Measurements from ENCODE around the gene NPEPL1. TPM values are rescaled to one million over a fixed set of nuclear protein-coding genes. Genes with fewer than 3 reads are reported as not detected.
"Not testable (repeated sequence)": the region's sequence is repeated elsewhere in the genome, so short reads cannot be mapped to it uniquely, and the experiment has no call there.

The NPEPL1 gene
- total and polyA plus RNA-seq, 7 experiments from 2014 or later: 6.2 to 76.2 (median 49.5) TPM

DNA sequence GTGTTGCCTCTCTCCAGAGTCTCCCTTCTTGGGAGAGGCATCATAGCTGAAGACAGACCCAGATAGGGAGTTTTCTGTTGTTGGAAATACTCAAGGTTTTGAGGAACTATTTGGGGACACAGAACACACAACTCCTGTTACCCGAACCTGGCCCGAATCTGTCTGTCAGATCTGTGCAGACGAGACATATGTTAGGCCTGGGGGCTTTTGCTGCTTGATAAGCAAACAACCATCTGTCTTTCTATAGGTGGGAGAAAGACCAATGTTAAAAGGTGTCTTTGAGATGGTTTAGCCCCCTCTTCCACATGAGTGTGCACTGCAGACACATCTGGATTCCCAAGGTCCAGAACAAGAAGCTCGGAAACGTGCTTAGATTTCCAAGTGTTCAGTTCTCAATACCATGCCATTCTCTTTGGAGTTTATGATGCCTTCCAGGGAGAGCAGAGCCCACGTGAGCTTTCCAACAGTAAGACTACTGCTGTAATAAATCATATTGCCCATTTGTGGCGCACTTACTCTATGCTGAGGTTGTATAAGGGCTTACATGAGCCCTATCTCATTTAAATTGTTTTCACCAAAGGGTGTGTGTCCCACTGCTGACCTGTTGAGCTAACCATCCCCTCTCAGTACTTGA is 45.3 kb upstream of the NPEPL1 start:
- Mint-ChIP-seq H3K36me3 (peaks cover 0 to 8% (median 0%) of the 10 kb centered on the region in 5 donors), H3K27ac (peak overlapping the region in 2 of 9 donors; percentile 3 to 21), H3K4me1 (peaks cover 0 to 13% (median 10%) of the 10 kb centered on the region in 7 donors), H3K27me3 (peaks cover 0 to 6% (median under 1%) of the 10 kb centered on the region in 5 donors), H3K4me3 (peak overlapping the region in 2 of 10 donors; percentile 25 to 34), H3K9me3 (no peaks in the 10 kb centered on the region)
- ATAC-seq (no peak), DNase-seq (peak in 1 of 9 donors; percentile 19)
- H3K4me3 ChIP-seq (ENCODE audit: low read length): no peak overlapping the region
- intact Hi-C loops (cut with micrococcal nuclease): loop anchor here (1.0 kb wide), 2 partner anchors 191 to 192 kb away; no protein-coding TSS in a partner anchor
- POLR2A ChIA-PET: interaction anchor here (0.8 to 7.4 kb wide), 3 partner anchors 44 to 243 kb away, joined by 3 to 57 read pairs (median 3); partner anchors contain the start of genes GNAS-AS1 and NPEPL1
- H3K9me3 ChIP-seq (ENCODE audit: control insufficient read depth in 2 of 3, low read length in 3 of 3): no peaks in the 10 kb centered on the region
- H3K27me3 ChIP-seq (ENCODE audit: control insufficient read depth in 2 of 2, insufficient read depth in 2 of 2, low read length in 2 of 2): no peaks in the 10 kb centered on the region
- CTCF ChIA-PET: interaction anchor here (0.7 to 2.7 kb wide), 11 partner anchors 11 to 220 kb away, joined by 3 to 11 read pairs (median 3); partner anchors contain the start of gene GNAS
- H3K27ac ChIP-seq (ENCODE audit: low read depth, low read length): no peak overlapping the region
- peaks cover 0 to 13% (median 0%) of the 10 kb centered on the region in 3 experiments for H3K36me3 ChIP-seq (ENCODE audit: control insufficient read depth in 2 of 3, insufficient read depth in 3 of 3, low read length in 3 of 3)
- H3K4me1 ChIP-seq (ENCODE audit: control insufficient read depth in 2 of 2, insufficient read depth in 2 of 2, low read length in 2 of 2): peaks cover 0 to 4% of the 10 kb centered on the region in 2 donors

DNA sequence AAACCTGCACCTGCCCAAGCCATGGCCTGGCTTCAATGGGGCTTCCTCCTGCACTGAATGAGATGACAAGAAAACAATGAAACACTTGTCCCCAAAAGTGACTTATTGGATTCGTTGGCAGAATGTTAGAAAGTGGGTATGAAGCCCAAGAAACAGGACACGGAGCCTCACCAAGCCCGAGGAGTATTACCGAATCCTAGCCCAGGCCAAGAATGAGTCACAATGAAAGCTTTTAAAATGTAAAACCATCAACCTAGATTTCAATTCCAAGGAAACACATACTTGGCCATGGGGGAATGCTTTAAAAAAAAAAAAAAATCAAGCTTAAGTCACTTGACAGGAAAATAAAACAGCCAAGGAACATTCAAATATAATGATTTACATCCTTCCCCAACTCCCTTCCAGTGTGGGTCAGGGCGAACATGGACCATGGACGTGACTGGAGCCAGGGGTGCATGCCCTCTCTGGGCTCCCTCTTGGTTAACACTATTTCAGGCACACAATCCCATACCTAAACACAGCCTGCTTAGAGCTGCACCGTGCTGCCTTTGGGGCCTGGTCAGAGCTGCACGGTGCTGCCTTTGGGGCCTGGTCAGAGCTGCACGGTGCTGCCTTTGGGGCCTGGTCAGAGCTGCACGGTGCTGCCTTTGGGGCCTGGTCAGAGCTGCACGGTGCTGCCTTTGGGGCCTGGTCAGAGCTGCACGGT is 44.7 kb upstream of the NPEPL1 start:
- Mint-ChIP-seq H3K9me3 (no peaks in the 10 kb centered on the region), H3K27ac (peak overlapping the region in 2 of 9 donors; percentile 3 to 21), H3K4me3 (peak overlapping the region in 2 of 10 donors; percentile 25 to 38), H3K27me3 (peaks cover 0 to 4% (median 0%) of the 10 kb centered on the region in 5 donors), H3K36me3 (peaks cover 0 to 9% (median 0%) of the 10 kb centered on the region in 5 donors), H3K4me1 (peaks cover 4 to 14% (median 13%) of the 10 kb centered on the region in 7 donors)
- POLR2A ChIA-PET: interaction anchor here (0.6 to 7.4 kb wide), 5 partner anchors 11 to 242 kb away, joined by 3 to 57 read pairs (median 3); partner anchors contain the start of genes GNAS-AS1 and NPEPL1
- Histone ChIP-seq H3K27me3 (ENCODE audit: control insufficient read depth in 2 of 2, insufficient read depth in 2 of 2, low read length in 2 of 2) (no peaks in the 10 kb centered on the region), H3K4me3 (ENCODE audit: low read length) (no peak overlapping the region), H3K27ac (ENCODE audit: low read depth, low read length) (no peak overlapping the region), H3K9me3 (ENCODE audit: control insufficient read depth in 2 of 3, low read length in 3 of 3) (no peaks in the 10 kb centered on the region), H3K36me3 (ENCODE audit: control insufficient read depth in 2 of 3, insufficient read depth in 3 of 3, low read length in 3 of 3) (peaks cover 0 to 13% (median 0%) of the 10 kb centered on the region in 3 experiments), H3K4me1 (ENCODE audit: control insufficient read depth in 2 of 2, insufficient read depth in 2 of 2, low read length in 2 of 2) (peaks cover 3 to 9% of the 10 kb centered on the region in 2 donors)
- intact Hi-C loops (cut with micrococcal nuclease): loop anchor here (1.0 kb wide), 2 partner anchors 190 to 191 kb away; no protein-coding TSS in a partner anchor
- DNase-seq: peak in 1 of 9 donors; percentile 4
- ATAC-seq: no peak
- CTCF ChIA-PET: interaction anchor here (0.6 to 2.7 kb wide), 11 partner anchors 10 to 219 kb away, joined by 3 to 11 read pairs (median 4); partner anchors contain the start of gene GNAS

DNA sequence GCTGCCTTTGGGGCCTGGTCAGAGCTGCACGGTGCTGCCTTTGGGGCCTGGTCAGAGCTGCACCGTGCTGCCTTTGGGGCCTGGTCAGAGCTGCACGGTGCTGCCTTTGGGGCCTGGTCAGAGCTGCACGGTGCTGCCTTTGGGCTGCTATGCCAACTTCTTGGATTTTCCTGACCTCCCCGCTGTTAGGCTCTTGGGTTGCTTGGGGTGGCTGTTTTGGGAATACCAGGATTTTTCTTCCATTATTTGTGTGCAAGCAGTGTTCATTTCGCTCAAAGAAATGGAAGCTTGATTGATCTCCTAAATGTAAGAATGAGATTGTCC is 44.1 kb upstream of the NPEPL1 start:
- H3K27ac ChIP-seq (ENCODE audit: low read depth, low read length); H3K27me3 ChIP-seq (ENCODE audit: control insufficient read depth in 2 of 2, insufficient read depth in 2 of 2, low read length in 2 of 2); H3K9me3 Mint-ChIP-seq; H3K27me3 Mint-ChIP-seq; H3K4me3 ChIP-seq (ENCODE audit: low read length); H3K9me3 ChIP-seq (ENCODE audit: control insufficient read depth in 2 of 3, low read length in 3 of 3); intact Hi-C loops (cut with micrococcal nuclease); ATAC-seq: not testable (repeated sequence)
- DNase-seq: peak in 1 of 9 donors; percentile 8
- Mint-ChIP-seq H3K27ac (peak overlapping the region in 4 of 9 donors; percentile 48 to 88 (median 82)), H3K36me3 (peaks cover 0 to 13% (median 3%) of the 10 kb centered on the region in 5 donors), H3K4me3 (peak overlapping the region in 8 of 10 donors; percentile 77 to 88 (median 84)), H3K4me1 (peaks cover 9 to 19% (median 17%) of the 10 kb centered on the region in 7 donors)
- ChIA-PET POLR2A (interaction anchor here (0.6 to 7.4 kb wide), 4 partner anchors 10 to 203 kb away, joined by 3 to 57 read pairs (median 7); partner anchors contain the start of genes GNAS-AS1 and NPEPL1), CTCF (interaction anchor here (0.6 to 2.7 kb wide), 5 partner anchors 9 to 218 kb away, joined by 3 to 11 read pairs (median 5); no protein-coding TSS in a partner anchor)
- Histone ChIP-seq H3K36me3 (ENCODE audit: control insufficient read depth in 2 of 3, insufficient read depth in 3 of 3, low read length in 3 of 3) (peaks cover 0 to 13% (median 0%) of the 10 kb centered on the region in 3 experiments), H3K4me1 (ENCODE audit: control insufficient read depth in 2 of 2, insufficient read depth in 2 of 2, low read length in 2 of 2) (peaks cover 9 to 14% of the 10 kb centered on the region in 2 donors)

GRCh38 chr20:58649288-58650180 is 43.1 kb upstream of the NPEPL1 start:
- H3K4me1 Mint-ChIP-seq: peaks cover 9 to 21% (median 19%) of the 10 kb centered on the region in 7 donors
- intact Hi-C loops (cut with micrococcal nuclease): loop anchor here (1.0 to 10.0 kb wide), 15 partner anchors 43 to 1255 kb away; partner anchors contain the start of genes ATP5F1E (in 1 of the 2), GNAS (in 1 of the 2), NELFCD (in 1 of the 2) and NPEPL1 (in 1 of the 2)
- H3K27me3 Mint-ChIP-seq: peaks cover 0 to 4% (median 0%) of the 10 kb centered on the region in 5 donors
- DNase-seq: peak in 8 of 9 donors; percentile 21 to 53 (median 38)
- Histone ChIP-seq H3K4me1 (ENCODE audit: control insufficient read depth in 2 of 2, insufficient read depth in 2 of 2, low read length in 2 of 2) (peaks cover 17 to 19% of the 10 kb centered on the region in 2 donors), H3K27me3 (ENCODE audit: control insufficient read depth in 2 of 2, insufficient read depth in 2 of 2, low read length in 2 of 2) (no peaks in the 10 kb centered on the region), H3K27ac (ENCODE audit: low read depth, low read length) (peak overlapping the region; percentile 93), H3K4me3 (ENCODE audit: low read length) (peak overlapping the region; percentile 94), H3K9me3 (ENCODE audit: control insufficient read depth in 2 of 3, low read length in 3 of 3) (no peaks in the 10 kb centered on the region), H3K36me3 (ENCODE audit: control insufficient read depth in 2 of 3, insufficient read depth in 3 of 3, low read length in 3 of 3) (peaks cover 0 to 13% (median 0%) of the 10 kb centered on the region in 3 experiments)
- peak overlapping the region; percentile 76 to 88 (median 82) for H3K4me3 Mint-ChIP-seq
- peak overlapping the region; percentile 70 to 88 (median 80) for H3K27ac Mint-ChIP-seq
- no peaks in the 10 kb centered on the region for H3K9me3 Mint-ChIP-seq
- H3K36me3 Mint-ChIP-seq: peaks cover 0 to 13% (median 3%) of the 10 kb centered on the region in 5 donors
- CTCF ChIA-PET: interaction anchor here (0.5 to 2.7 kb wide), 7 partner anchors 10 to 306 kb away, joined by 3 to 11 read pairs (median 4); no protein-coding TSS in a partner anchor
- no peak for ATAC-seq
- POLR2A ChIA-PET: interaction anchor here (2.1 to 7.4 kb wide), 3 partner anchors 9 to 42 kb away, joined by 11 to 57 read pairs (median 11); partner anchors contain the start of gene NPEPL1

GRCh38 chr20:58650181-58650775 is 42.3 kb upstream of the NPEPL1 start:
- Histone ChIP-seq H3K27me3 (ENCODE audit: control insufficient read depth in 2 of 2, insufficient read depth in 2 of 2, low read length in 2 of 2) (no peaks in the 10 kb centered on the region), H3K4me3 (ENCODE audit: low read length) (peak overlapping the region; percentile 94), H3K36me3 (ENCODE audit: control insufficient read depth in 2 of 3, insufficient read depth in 3 of 3, low read length in 3 of 3) (peaks cover 0 to 13% (median 0%) of the 10 kb centered on the region in 3 experiments), H3K27ac (ENCODE audit: low read depth, low read length) (peak overlapping the region; percentile 93), H3K4me1 (ENCODE audit: control insufficient read depth in 2 of 2, insufficient read depth in 2 of 2, low read length in 2 of 2) (peaks cover 17 to 25% of the 10 kb centered on the region in 2 donors), H3K9me3 (ENCODE audit: control insufficient read depth in 2 of 3, low read length in 3 of 3) (no peaks in the 10 kb centered on the region)
- ATAC-seq: peak; percentile 23
- peak overlapping the region; percentile 94 to 100 (median 98) for H3K4me3 Mint-ChIP-seq
- DNase-seq: peak in 8 of 9 donors; percentile 37 to 65 (median 45)
- H3K27ac Mint-ChIP-seq: peak overlapping the region; percentile 97 to 100 (median 99)
- H3K36me3 Mint-ChIP-seq: peaks cover 0 to 14% (median 3%) of the 10 kb centered on the region in 5 donors
- no peaks in the 10 kb centered on the region for H3K9me3 Mint-ChIP-seq
- ChIA-PET CTCF (interaction anchor here (0.6 to 2.4 kb wide), 12 partner anchors 10 to 1056 kb away, joined by 3 to 27 read pairs (median 4); no protein-coding TSS in a partner anchor), POLR2A (interaction anchor here (0.7 to 7.4 kb wide), 17 partner anchors 9 to 1031 kb away, joined by 3 to 99 read pairs (median 9); partner anchors contain the start of genes ATP5F1E, GNAS-AS1, NPEPL1 and VAPB)
- intact Hi-C loops (cut with micrococcal nuclease): loop anchor here (1.0 to 10.0 kb wide), 15 partner anchors 42 to 1255 kb away; partner anchors contain the start of genes ATP5F1E (in 1 of the 2), GNAS (in 1 of the 2), NELFCD (in 1 of the 2) and NPEPL1 (in 1 of the 2)
- peaks cover 9 to 28% (median 22%) of the 10 kb centered on the region in 7 donors for H3K4me1 Mint-ChIP-seq
- peaks cover 0 to 4% (median 0%) of the 10 kb centered on the region in 5 donors for H3K27me3 Mint-ChIP-seq

Data from naive thymus-derived CD4-positive, alpha-beta T cell (primary cell).